Ovary (tissue), 3 donors: ENCODE data around the gene TESMIN.

Experiments
- EP300 ChIP-seq: sonication (generic); formaldehyde crosslinking; IDR thresholded peaks from one replicate; pipeline ENCODE4 v1.6.1; 2017; ENCODE audit warnings: antibody characterized with exemption
- TF ChIP-seq, protein P1 (sequence below), 3 donors: fragments of 450-650 bp in 2 of 3; fragments of 200-600 bp in 1 of 3; IDR thresholded peaks; one replicate each; pipeline versions ENCODE4 v1.5.1 to v1.8.0; 2016 to 2022; ENCODE audit warnings: antibody characterized with exemption in 3 of 3, mild to moderate bottlenecking in 1 of 3
- donor health status: DM: no; HTN: no; CAD: no.

DNA sequence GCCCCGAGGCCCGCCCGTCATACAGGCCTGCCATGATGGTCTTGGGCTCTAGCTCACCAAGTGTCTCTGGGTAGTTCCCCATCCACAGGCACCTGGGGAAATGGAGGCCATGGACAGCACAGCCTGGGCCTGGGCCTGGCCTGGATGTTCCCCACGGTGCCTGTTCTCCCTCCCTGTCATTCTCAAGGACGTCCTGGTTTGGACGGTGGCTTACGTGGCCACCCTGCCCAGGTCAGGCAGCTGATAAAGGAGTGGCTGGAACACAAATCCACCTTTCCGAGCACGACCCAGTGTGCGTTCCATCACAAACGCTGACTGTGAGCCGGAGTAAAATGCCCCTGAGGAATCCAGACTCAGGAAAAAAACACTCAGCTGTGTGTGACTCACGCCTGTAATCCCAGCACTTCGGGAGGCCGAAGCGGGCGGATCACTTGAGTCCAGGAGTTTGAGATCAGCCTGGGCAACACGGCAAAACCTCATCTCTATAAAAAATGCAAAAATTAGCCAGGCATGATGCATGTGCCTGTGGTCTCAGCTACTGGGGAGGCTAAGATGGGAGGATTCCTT, 41.2 kb upstream of the TESMIN start:
- TF ChIP-seq, protein P1, sequence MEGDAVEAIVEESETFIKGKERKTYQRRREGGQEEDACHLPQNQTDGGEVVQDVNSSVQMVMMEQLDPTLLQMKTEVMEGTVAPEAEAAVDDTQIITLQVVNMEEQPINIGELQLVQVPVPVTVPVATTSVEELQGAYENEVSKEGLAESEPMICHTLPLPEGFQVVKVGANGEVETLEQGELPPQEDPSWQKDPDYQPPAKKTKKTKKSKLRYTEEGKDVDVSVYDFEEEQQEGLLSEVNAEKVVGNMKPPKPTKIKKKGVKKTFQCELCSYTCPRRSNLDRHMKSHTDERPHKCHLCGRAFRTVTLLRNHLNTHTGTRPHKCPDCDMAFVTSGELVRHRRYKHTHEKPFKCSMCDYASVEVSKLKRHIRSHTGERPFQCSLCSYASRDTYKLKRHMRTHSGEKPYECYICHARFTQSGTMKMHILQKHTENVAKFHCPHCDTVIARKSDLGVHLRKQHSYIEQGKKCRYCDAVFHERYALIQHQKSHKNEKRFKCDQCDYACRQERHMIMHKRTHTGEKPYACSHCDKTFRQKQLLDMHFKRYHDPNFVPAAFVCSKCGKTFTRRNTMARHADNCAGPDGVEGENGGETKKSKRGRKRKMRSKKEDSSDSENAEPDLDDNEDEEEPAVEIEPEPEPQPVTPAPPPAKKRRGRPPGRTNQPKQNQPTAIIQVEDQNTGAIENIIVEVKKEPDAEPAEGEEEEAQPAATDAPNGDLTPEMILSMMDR (IDR thresholded peaks at IDR 0.05) = no peak
- TF ChIP-seq EP300 = no peak
